Neutrophil (primary cell): Measurements from ENCODE around the gene PDE3A.

Experiments
- H3K27ac ChIP-seq: fragments of 200-600 bp; sonication (generic); 2 replicates; pipeline ENCODE4 v1.5.1; 2016; ENCODE audit warnings: mild to moderate bottlenecking, moderate library complexity
- H3K27me3 ChIP-seq: fragments of 200-600 bp; sonication (generic); 2 replicates; pipeline ENCODE4 v1.6.0; 2016; ENCODE audit warnings: mild to moderate bottlenecking
- H3K36me3 ChIP-seq: fragments of 200-600 bp; sonication (generic); 2 replicates; pipeline ENCODE4 v1.5.1; 2017
- H3K4me1 ChIP-seq, 2 experiments: fragments of 200-600 bp in 1 of 2; sonication (generic) in 1 of 2; 1 replicate in 1 of 2; 2 replicates in 1 of 2; pipeline versions ENCODE4 v1.5.1 to v1.6.1; 2013 to 2016; ENCODE audit warnings: low read depth in 1 of 2, low read length in 1 of 2, mild to moderate bottlenecking in 1 of 2, moderate library complexity in 1 of 2; ENCODE audit not compliant: control insufficient read depth in 1 of 2, insufficient read depth in 1 of 2
- H3K4me3 ChIP-seq, 2 experiments: fragments of 200-600 bp in 1 of 2; sonication (generic) in 1 of 2; 1 replicate in 1 of 2; 2 replicates in 1 of 2; pipeline ENCODE4 v1.5.1; 2013 to 2016; ENCODE audit warnings: low read depth in 1 of 2, low read length in 1 of 2, mild to moderate bottlenecking in 1 of 2, moderate library complexity in 1 of 2
- H3K9me3 ChIP-seq: fragments of 200-600 bp; sonication (generic); 2 replicates; pipeline ENCODE4 v1.5.1; 2016
- CTCF ChIP-seq: fragments of 200-600 bp; sonication (generic); IDR thresholded peaks from 2 replicates; pipeline ENCODE4 v1.5.1; 2016; ENCODE audit warnings: antibody characterized with exemption

The PDE3A gene

GRCh38 chr12:20469756-20470155 lies 101.4 kb downstream of the PDE3A start:
- Histone ChIP-seq H3K36me3 (no peaks in the 10 kb centered on the region), H3K27ac (no peak overlapping the region), H3K9me3 (no peaks in the 10 kb centered on the region), H3K27me3 (no peaks in the 10 kb centered on the region), H3K4me3 (no peak overlapping the region), H3K4me1 (no peaks in the 10 kb centered on the region)
- no peak for TF ChIP-seq CTCF

GRCh38 chr12:20472102-20472782 lies 103.9 kb downstream of the PDE3A start:
- no peak for TF ChIP-seq CTCF
- no peaks in the 10 kb centered on the region for H3K4me1 ChIP-seq
- no peaks in the 10 kb centered on the region for H3K27me3 ChIP-seq
- no peak overlapping the region for H3K27ac ChIP-seq
- H3K9me3 ChIP-seq: no peaks in the 10 kb centered on the region
- no peaks in the 10 kb centered on the region for H3K36me3 ChIP-seq
- H3K4me3 ChIP-seq: no peak overlapping the region

- H3K9me3 ChIP-seq: no peaks in the 10 kb centered on the region
- no peaks in the 10 kb centered on the region for H3K4me1 ChIP-seq
- no peak overlapping the region for H3K27ac ChIP-seq
- no peaks in the 10 kb centered on the region for H3K27me3 ChIP-seq
- H3K36me3 ChIP-seq: no peaks in the 10 kb centered on the region
- no peak for TF ChIP-seq CTCF
- no peak overlapping the region for H3K4me3 ChIP-seq
Observed at GRCh38 chr12:20473133-20473532, 104.8 kb downstream of the PDE3A start.

- Histone ChIP-seq H3K27ac (no peak overlapping the region), H3K27me3 (no peaks in the 10 kb centered on the region), H3K9me3 (no peaks in the 10 kb centered on the region), H3K36me3 (no peaks in the 10 kb centered on the region), H3K4me1 (no peaks in the 10 kb centered on the region), H3K4me3 (no peak overlapping the region)
- no peak for TF ChIP-seq CTCF
Observed at GRCh38 chr12:20474016-20474415, 105.7 kb downstream of the PDE3A start.

GRCh38 chr12:20474443-20474842 lies 106.1 kb downstream of the PDE3A start:
- Histone ChIP-seq H3K36me3 (no peaks in the 10 kb centered on the region), H3K4me1 (no peaks in the 10 kb centered on the region), H3K9me3 (no peaks in the 10 kb centered on the region), H3K4me3 (no peak overlapping the region), H3K27ac (no peak overlapping the region), H3K27me3 (no peaks in the 10 kb centered on the region)
- no peak for TF ChIP-seq CTCF
